HG03442 (cell line): Measurements from ENCODE around the gene GSK3B.

Experiments used
- ATAC-seq: cut with Tn5 transposase; IDR thresholded peaks from one replicate; pipeline ENCODE4 v1.9.1; 2021; ENCODE audit warnings: mild to moderate bottlenecking, moderate library complexity; ENCODE audit not compliant: unreplicated experiment

Gene GSK3B

GRCh38 chr3:119831022-119831421 lies 263.2 kb downstream of the GSK3B start:
- no peak for ATAC-seq

- no peak for ATAC-seq
Measured at GRCh38 chr3:119829420-119829819, 264.8 kb downstream of the GSK3B start.

- ATAC-seq: no peak
Measured at GRCh38 chr3:119826711-119827608, 267.3 kb downstream of the GSK3B start.

- no peak for ATAC-seq
Measured at GRCh38 chr3:119825820-119826219, 268.4 kb downstream of the GSK3B start.

- ATAC-seq: no peak
Measured at GRCh38 chr3:119819806-119820205, 274.4 kb downstream of the GSK3B start.

GRCh38 chr3:119818937-119819336 lies 275.3 kb downstream of the GSK3B start:
- ATAC-seq: no peak

GRCh38 chr3:119817583-119818363 lies 276.5 kb downstream of the GSK3B start:
- no peak for ATAC-seq

GRCh38 chr3:119817071-119817470 lies 277.2 kb downstream of the GSK3B start:
- ATAC-seq: no peak

GRCh38 chr3:119815716-119816115 lies 278.5 kb downstream of the GSK3B start:
- no peak for ATAC-seq

GRCh38 chr3:119812491-119813058 lies 281.7 kb downstream of the GSK3B start:
- no peak for ATAC-seq

GRCh38 chr3:119810018-119810435 lies 284.2 kb downstream of the GSK3B start:
- peak; percentile 74 for ATAC-seq

GRCh38 chr3:119809249-119810017 lies 284.8 kb downstream of the GSK3B start:
- peak; percentile 29 for ATAC-seq

- no peak for ATAC-seq
Measured at GRCh38 chr3:119808843-119809242, 285.4 kb downstream of the GSK3B start.

- no peak for ATAC-seq
Measured at GRCh38 chr3:119808244-119808643, 286.0 kb downstream of the GSK3B start.

- ATAC-seq: no peak
Measured at GRCh38 chr3:119800844-119801243, 293.4 kb downstream of the GSK3B start.

- ATAC-seq: no peak
Measured at GRCh38 chr3:119796785-119797184, 297.5 kb downstream of the GSK3B start.

- ATAC-seq: no peak
Measured at GRCh38 chr3:119796368-119796767, 297.9 kb downstream of the GSK3B start.

GRCh38 chr3:119795849-119796248 lies 298.4 kb downstream of the GSK3B start:
- ATAC-seq: no peak

GRCh38 chr3:119794971-119795612 lies 299.2 kb downstream of the GSK3B start:
- no peak for ATAC-seq

GRCh38 chr3:119794401-119794800 lies 299.8 kb downstream of the GSK3B start:
- no peak for ATAC-seq
